Measurements from ENCODE around the gene CLIP2.

The CLIP2 gene

DNA sequence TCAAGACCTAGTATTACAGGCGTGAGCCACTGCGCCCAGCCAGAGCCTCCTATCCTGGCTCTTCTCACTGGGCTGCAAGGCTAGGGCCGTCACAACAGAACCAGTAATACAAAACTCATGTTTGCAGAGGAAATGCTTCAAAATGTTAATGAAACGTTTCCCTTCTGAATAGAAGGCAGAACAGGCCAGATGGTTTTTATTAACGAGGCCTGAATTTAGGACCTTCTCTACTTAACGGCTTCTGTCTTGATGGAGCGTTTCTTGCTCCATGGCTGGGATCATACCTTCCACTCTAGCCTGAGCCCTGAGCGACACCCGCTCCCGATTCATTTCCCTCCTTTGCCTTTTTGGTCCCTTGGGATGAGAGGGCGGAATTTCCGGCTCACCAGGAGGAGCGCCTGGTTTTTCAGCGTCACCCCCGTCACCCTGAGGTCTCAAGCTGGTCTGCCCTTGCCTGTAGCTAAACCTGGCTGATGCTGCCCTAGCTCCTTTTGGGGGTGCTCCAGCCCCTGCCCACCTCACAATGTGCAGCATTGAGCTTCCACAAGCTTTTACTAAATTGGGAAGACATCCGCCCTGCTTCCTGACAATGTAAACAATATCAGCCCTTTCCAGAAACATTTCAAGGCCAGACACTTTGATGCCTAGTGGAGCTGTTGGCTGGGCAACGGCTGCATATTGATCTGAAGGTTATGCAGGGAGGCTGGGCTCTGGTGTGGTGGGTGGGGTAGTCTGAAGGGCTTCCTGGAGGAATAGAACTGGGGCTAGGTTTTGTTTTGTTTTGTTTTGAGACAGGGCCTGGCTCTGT lies 5.2 kb downstream of the CLIP2 start:
- H3K27me3 ChIP-seq (ENCODE audit: insufficient read depth, low read length, poor library complexity, severe bottlenecking) = no peaks in the 10 kb centered on the region
- no peak overlapping the region for H3K4me3 ChIP-seq (ENCODE audit: low read length, poor library complexity, severe bottlenecking)
- H2AFZ ChIP-seq (ENCODE audit: low read length) = no peak overlapping the region
- peaks cover 25% of the 10 kb centered on the region for H3K4me1 ChIP-seq (ENCODE audit: insufficient read depth, low read length, poor library complexity, severe bottlenecking)
- no peaks in the 10 kb centered on the region for H3K9me2 ChIP-seq (replicated peaks; ENCODE audit: low read depth, low read length)
- H4K20me1 ChIP-seq (ENCODE audit: insufficient read depth, low read length, poor library complexity, severe bottlenecking) = peaks cover 25% of the 10 kb centered on the region
- TF ChIP-seq CTCF (conservative IDR thresholded peaks at IDR 0.05; ENCODE audit: low read length) = no peak
- H3K36me3 ChIP-seq (ENCODE audit: insufficient read depth, low read length) = no peaks in the 10 kb centered on the region
- no peaks in the 10 kb centered on the region for H3K9me3 ChIP-seq (ENCODE audit: insufficient read depth, low read depth, low read length)
- H3F3A ChIP-seq (ENCODE audit: low read depth) = no peaks in the 10 kb centered on the region
- peak overlapping the region; percentile 24 for H3K4me2 ChIP-seq (ENCODE audit: low read depth, low read length, poor library complexity, severe bottlenecking)
- peaks cover 49% of the 10 kb centered on the region for H3K79me2 ChIP-seq (ENCODE audit: insufficient read depth, low read length)
- H3K9ac ChIP-seq (ENCODE audit: low read depth, low read length, poor library complexity, severe bottlenecking) = peak overlapping the region; percentile 16

DNA sequence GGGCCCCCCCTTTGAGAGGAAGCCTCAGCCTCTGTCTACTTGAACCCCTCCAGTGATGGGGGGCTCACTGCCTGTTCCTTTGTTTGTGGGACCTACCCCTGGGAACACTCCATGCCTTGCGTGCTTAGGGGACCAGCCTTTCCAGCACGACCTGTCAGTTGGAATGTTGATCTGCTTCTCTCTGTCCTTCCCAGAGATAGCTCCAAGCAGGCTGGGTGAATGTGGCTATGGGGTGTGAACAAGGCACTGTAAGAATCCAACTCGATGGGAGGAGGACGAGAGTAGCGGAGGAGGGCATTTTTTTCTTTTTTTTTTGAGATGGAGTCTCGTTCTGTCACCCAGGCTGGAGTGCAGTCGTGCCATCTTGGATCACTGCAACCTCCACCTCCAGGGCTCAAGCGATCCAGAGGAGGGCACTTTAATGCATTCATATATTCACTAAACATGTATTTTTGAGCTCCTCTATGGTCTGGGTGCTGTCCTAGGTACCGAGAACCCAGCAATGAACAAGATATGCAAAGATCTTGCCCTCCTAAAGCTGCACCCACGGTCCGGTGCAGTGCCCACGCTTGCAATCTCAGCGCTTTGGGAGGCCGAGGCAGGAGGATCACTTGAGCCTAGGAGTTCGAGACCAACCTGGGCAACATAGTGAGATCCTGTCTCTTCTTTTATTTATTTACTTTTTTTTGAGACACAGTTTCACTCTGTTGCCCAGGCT lies 8.5 kb downstream of the CLIP2 start:
- Histone ChIP-seq H3K4me1 (ENCODE audit: insufficient read depth, low read length, poor library complexity, severe bottlenecking) (peaks cover 10% of the 10 kb centered on the region), H3K9me2 (replicated peaks; ENCODE audit: low read depth, low read length) (no peaks in the 10 kb centered on the region), H3K9ac (ENCODE audit: low read depth, low read length, poor library complexity, severe bottlenecking) (no peak overlapping the region), H3K79me2 (ENCODE audit: insufficient read depth, low read length) (peaks cover 34% of the 10 kb centered on the region; the same call in 1 of the 2 replicates), H3K4me2 (ENCODE audit: low read depth, low read length, poor library complexity, severe bottlenecking) (no peak overlapping the region), H3K36me3 (ENCODE audit: insufficient read depth, low read length) (no peaks in the 10 kb centered on the region), H3K4me3 (ENCODE audit: low read length, poor library complexity, severe bottlenecking) (no peak overlapping the region), H2AFZ (ENCODE audit: low read length) (no peak overlapping the region), H3K27me3 (ENCODE audit: insufficient read depth, low read length, poor library complexity, severe bottlenecking) (no peaks in the 10 kb centered on the region), H3F3A (ENCODE audit: low read depth) (no peaks in the 10 kb centered on the region), H4K20me1 (ENCODE audit: insufficient read depth, low read length, poor library complexity, severe bottlenecking) (peaks cover 5% of the 10 kb centered on the region), H3K9me3 (ENCODE audit: insufficient read depth, low read depth, low read length) (no peaks in the 10 kb centered on the region)
- no peak for TF ChIP-seq EZH2phosphoT487 (IDR thresholded peaks at IDR 0.05; ENCODE audit: borderline replicate concordance)
- no peak for TF ChIP-seq CTCF (conservative IDR thresholded peaks at IDR 0.05; ENCODE audit: low read length)

- Histone ChIP-seq H3K4me3 (ENCODE audit: low read length, poor library complexity, severe bottlenecking) (no peak overlapping the region), H3K27me3 (ENCODE audit: insufficient read depth, low read length, poor library complexity, severe bottlenecking) (no peaks in the 10 kb centered on the region), H3K4me2 (ENCODE audit: low read depth, low read length, poor library complexity, severe bottlenecking) (no peak overlapping the region), H3K9me3 (ENCODE audit: insufficient read depth, low read depth, low read length) (no peaks in the 10 kb centered on the region), H3K36me3 (ENCODE audit: insufficient read depth, low read length) (no peaks in the 10 kb centered on the region), H3K9ac (ENCODE audit: low read depth, low read length, poor library complexity, severe bottlenecking) (no peak overlapping the region), H4K20me1 (ENCODE audit: insufficient read depth, low read length, poor library complexity, severe bottlenecking) (no peaks in the 10 kb centered on the region), H3K4me1 (ENCODE audit: insufficient read depth, low read length, poor library complexity, severe bottlenecking) (no peaks in the 10 kb centered on the region), H3K79me2 (ENCODE audit: insufficient read depth, low read length) (peaks cover 25% of the 10 kb centered on the region; the same call in 1 of the 2 replicates), H3K9me2 (replicated peaks; ENCODE audit: low read depth, low read length) (no peaks in the 10 kb centered on the region), H2AFZ (ENCODE audit: low read length) (no peak overlapping the region), H3F3A (ENCODE audit: low read depth) (no peaks in the 10 kb centered on the region)
- TF ChIP-seq CTCF (conservative IDR thresholded peaks at IDR 0.05; ENCODE audit: low read length) = no peak
- TF ChIP-seq EZH2phosphoT487 (IDR thresholded peaks at IDR 0.05; ENCODE audit: borderline replicate concordance) = no peak
Observed at GRCh38 chr7:74299401-74299800, 10.2 kb downstream of the CLIP2 start.

Data from Loucy (cell line).